Esophagus squamous epithelium (tissue), 4 donors: ENCODE results near the gene TANGO6.

Experiments used
- CTCF ChIP-seq, 6 experiments: fragments of 450-650 bp in 4 of 6; fragments of 200-600 bp in 2 of 6; sonication (generic) in 2 of 6; IDR thresholded peaks; one replicate each; pipeline ENCODE4 v1.5.1; 2016 to 2019; ENCODE audit warnings: antibody characterized with exemption in 6 of 6, mild to moderate bottlenecking in 4 of 6, moderate library complexity in 4 of 6
- POLR2A ChIP-seq, 4 donors: fragments of 450-650 bp; IDR thresholded peaks; one replicate each; pipeline ENCODE4 v1.6.1; 2017; ENCODE audit warnings: antibody characterized with exemption in 4 of 4, mild to moderate bottlenecking in 4 of 4, moderate library complexity in 3 of 4

- TF ChIP-seq CTCF (IDR thresholded peaks at IDR 0.05) (peak in 1 of 6 experiments; percentile 42), POLR2A (IDR thresholded peaks at IDR 0.05) (no peak)
Observed at GRCh38 chr16:69083306-69083941, 240.1 kb downstream of the TANGO6 start.
